ENCODE measurements around the gene RNF43.

RNF43 gene

GRCh38 chr17:58417300-58418092, at the start of gene RNF43:
TSS of gene RNF43 (minus strand) at chr17:58417534. CDS start at chr17:58415577, 1,957 bp downstream.
- peak; percentile 89 for DNase-seq (ENCODE audit: low spot score)

GRCh38 chr17:58455491-58455890, 38.2 kb upstream of the RNF43 start:
- DNase-seq (ENCODE audit: low spot score) = no peak

- no peak for DNase-seq (ENCODE audit: low spot score)
Measured at GRCh38 chr17:58452738-58453137, 35.4 kb upstream of the RNF43 start.

GRCh38 chr17:58447039-58447975, 30.0 kb upstream of the RNF43 start:
- peak; percentile 81 for DNase-seq (ENCODE audit: low spot score)

GRCh38 chr17:58446086-58446485, 28.8 kb upstream of the RNF43 start:
- DNase-seq (ENCODE audit: low spot score) = no peak

- no peak for DNase-seq (ENCODE audit: low spot score)
Measured at GRCh38 chr17:58436805-58437239, 19.5 kb upstream of the RNF43 start.

- DNase-seq (ENCODE audit: low spot score) = no peak
Measured at GRCh38 chr17:58436245-58436644, 18.9 kb upstream of the RNF43 start.

GRCh38 chr17:58432806-58433573, 15.7 kb upstream of the RNF43 start:
- no peak for DNase-seq (ENCODE audit: low spot score)

- no peak for DNase-seq (ENCODE audit: low spot score)
Measured at GRCh38 chr17:58427807-58428206, 10.5 kb upstream of the RNF43 start.

GRCh38 chr17:58421711-58422110, 4.4 kb upstream of the RNF43 start:
- DNase-seq (ENCODE audit: low spot score) = no peak

GRCh38 chr17:58420827-58421226, 3.5 kb upstream of the RNF43 start:
- no peak for DNase-seq (ENCODE audit: low spot score)

GRCh38 chr17:58416937-58417299, 416 bp downstream of the RNF43 start:
- no peak for DNase-seq (ENCODE audit: low spot score)

GRCh38 chr17:58416396-58416795, 938 bp downstream of the RNF43 start:
- no peak for DNase-seq (ENCODE audit: low spot score)

GRCh38 chr17:58415371-58416055, 1.8 kb downstream of the RNF43 start:
- no peak for DNase-seq (ENCODE audit: low spot score)

- DNase-seq (ENCODE audit: low spot score) = no peak
Measured at GRCh38 chr17:58414596-58414997, 2.7 kb downstream of the RNF43 start.

- DNase-seq (ENCODE audit: low spot score) = no peak
Measured at GRCh38 chr17:58413684-58414083, 3.6 kb downstream of the RNF43 start.

- no peak for DNase-seq (ENCODE audit: low spot score)
Measured at GRCh38 chr17:58412961-58413586, 4.3 kb downstream of the RNF43 start.

- DNase-seq (ENCODE audit: low spot score) = no peak
Measured at GRCh38 chr17:58412064-58412703, 5.2 kb downstream of the RNF43 start.

GRCh38 chr17:58411408-58411894, 5.9 kb downstream of the RNF43 start:
- no peak for DNase-seq (ENCODE audit: low spot score)

- DNase-seq (ENCODE audit: low spot score) = no peak
Measured at GRCh38 chr17:58410714-58411407, 6.5 kb downstream of the RNF43 start.

Measured in D341Med (cell line).